Astrocyte of the cerebellum (primary cell): ENCODE data around the gene PARP8.

Experiments
- DNase-seq: peaks from one replicate; pipeline ENCODE4 v3.0.0-alpha.2; 2011; ENCODE audit warnings: low read depth
- H3K4me3 ChIP-seq: 2 replicates; pipeline ENCODE4 v1.5.1; 2011; ENCODE audit warnings: mild to moderate bottlenecking, low read depth, low read length, moderate library complexity
- in situ Hi-C: cut with HindIII; loops from 2 replicates; pipeline ENCODE4 v1.10.0; 2017; ENCODE audit warnings: low sequenced_read_pairs
- TF ChIP-seq, protein P1 (sequence below): IDR thresholded peaks from 2 replicates; pipeline ENCODE4 v1.5.1; 2012; ENCODE audit warnings: low read length, low read depth, moderate library complexity, mild to moderate bottlenecking; ENCODE audit errors: missing control alignments

PARP8 gene

DNA sequence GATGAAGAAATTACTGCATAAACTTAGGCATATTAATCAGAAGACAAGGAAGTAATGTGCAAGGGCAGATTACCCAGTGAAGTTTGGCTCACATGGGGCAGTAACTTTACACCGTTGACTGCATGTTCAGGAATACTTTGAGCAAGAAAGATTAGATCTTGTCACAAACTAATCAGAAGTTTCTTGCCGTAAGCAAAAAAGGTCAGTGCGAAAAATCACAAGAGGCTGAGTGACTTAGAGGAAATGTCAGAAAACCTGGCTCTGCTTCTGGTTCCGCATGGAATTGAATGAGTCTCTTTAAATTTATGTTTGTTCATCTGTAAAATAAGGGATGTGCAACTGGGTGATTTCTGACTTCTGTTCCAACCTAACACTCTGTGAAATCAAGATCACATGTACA lies 64.4 kb downstream of the PARP8 start:
- H3K4me3 ChIP-seq, result no peak overlapping the region
- no peak for DNase-seq
- in situ Hi-C loops, result no loop called here
- TF ChIP-seq, protein P1, sequence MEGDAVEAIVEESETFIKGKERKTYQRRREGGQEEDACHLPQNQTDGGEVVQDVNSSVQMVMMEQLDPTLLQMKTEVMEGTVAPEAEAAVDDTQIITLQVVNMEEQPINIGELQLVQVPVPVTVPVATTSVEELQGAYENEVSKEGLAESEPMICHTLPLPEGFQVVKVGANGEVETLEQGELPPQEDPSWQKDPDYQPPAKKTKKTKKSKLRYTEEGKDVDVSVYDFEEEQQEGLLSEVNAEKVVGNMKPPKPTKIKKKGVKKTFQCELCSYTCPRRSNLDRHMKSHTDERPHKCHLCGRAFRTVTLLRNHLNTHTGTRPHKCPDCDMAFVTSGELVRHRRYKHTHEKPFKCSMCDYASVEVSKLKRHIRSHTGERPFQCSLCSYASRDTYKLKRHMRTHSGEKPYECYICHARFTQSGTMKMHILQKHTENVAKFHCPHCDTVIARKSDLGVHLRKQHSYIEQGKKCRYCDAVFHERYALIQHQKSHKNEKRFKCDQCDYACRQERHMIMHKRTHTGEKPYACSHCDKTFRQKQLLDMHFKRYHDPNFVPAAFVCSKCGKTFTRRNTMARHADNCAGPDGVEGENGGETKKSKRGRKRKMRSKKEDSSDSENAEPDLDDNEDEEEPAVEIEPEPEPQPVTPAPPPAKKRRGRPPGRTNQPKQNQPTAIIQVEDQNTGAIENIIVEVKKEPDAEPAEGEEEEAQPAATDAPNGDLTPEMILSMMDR, result no peak

DNA sequence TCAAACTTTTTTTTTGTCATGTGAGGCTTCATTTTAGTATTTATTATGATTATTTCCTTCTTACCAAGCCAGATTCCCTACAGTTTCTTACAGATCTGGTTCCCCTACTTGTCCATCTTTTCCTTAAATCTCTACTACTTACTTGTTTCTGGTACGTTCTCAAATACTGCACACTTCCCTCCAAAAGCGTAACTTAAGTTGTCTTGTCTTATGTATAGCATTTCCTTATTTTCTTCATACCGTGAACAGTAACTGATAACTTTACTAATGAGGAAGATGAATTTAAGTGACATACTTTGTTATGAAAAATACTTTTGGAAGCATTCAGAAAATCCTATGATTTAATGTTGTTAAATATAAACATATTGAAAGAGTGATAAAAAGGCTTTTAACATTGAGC lies 67.3 kb downstream of the PARP8 start:
- DNase-seq, result no peak
- TF ChIP-seq, protein P1, result no peak
- in situ Hi-C loops, result no loop called here
- H3K4me3 ChIP-seq, result no peak overlapping the region

DNA sequence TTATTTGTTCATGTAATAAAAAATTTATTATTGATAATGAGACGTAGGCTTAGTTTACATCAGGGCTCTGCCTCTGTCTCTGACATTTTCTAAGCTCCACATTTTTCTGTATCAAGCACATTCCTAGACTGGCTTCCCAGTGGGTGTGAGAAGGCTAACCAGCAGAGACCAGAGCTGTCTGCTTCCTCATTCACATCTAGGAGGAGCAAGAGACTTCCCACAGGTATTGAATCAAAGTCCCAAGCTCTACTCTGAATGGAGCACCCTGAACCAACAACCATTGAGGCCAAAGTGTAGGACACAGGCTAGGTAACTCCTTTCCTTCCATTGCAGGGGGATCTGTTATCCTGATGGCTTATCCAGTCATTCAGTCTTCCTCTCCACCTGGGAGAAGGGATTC lies 72.4 kb downstream of the PARP8 start:
- no peak for DNase-seq
- in situ Hi-C loops, result no loop called here
- TF ChIP-seq, protein P1, result no peak
- H3K4me3 ChIP-seq, result no peak overlapping the region

DNA sequence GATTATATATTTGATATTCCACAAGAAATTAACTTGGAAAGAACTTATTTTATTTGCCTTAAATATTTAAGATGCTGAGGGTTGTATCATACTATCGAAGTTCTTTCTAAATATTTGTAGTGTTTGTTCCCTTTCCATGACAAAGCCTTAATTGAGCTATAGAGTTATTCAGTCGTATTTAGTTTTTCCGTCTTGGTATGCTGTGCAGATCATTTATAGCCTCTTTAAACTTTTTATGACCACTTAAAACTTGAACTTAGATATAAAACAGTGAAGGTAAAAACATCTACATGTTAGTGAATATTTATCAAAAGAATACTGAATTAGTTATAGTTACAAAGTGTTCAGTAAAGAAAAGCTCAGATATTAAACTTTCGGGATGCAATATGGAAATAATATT lies 74.4 kb downstream of the PARP8 start:
- TF ChIP-seq, protein P1, result no peak
- in situ Hi-C loops, result no loop called here
- no peak overlapping the region for H3K4me3 ChIP-seq
- no peak for DNase-seq

DNA sequence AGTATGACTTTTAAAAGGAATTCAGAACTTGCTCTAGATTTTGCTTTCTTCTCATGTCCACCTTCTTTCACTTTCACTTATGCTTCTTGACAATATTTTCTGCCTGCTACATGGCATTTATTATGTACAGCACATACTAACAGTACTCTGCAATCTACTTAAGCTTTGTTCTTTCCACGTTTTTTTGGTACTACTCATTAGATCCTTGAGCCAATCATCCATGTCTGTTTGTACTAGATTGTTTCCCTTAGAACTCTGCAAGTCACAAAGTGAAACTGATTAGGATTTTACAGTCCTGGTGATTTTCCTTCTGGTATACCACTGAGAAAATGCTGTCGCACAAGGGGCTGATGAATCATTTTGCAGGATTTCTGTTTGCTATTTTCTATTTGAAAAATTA lies 78.3 kb downstream of the PARP8 start:
- peak; percentile 1 for DNase-seq
- H3K4me3 ChIP-seq, result no peak overlapping the region
- in situ Hi-C loops, result no loop called here
- TF ChIP-seq, protein P1, result no peak

DNA sequence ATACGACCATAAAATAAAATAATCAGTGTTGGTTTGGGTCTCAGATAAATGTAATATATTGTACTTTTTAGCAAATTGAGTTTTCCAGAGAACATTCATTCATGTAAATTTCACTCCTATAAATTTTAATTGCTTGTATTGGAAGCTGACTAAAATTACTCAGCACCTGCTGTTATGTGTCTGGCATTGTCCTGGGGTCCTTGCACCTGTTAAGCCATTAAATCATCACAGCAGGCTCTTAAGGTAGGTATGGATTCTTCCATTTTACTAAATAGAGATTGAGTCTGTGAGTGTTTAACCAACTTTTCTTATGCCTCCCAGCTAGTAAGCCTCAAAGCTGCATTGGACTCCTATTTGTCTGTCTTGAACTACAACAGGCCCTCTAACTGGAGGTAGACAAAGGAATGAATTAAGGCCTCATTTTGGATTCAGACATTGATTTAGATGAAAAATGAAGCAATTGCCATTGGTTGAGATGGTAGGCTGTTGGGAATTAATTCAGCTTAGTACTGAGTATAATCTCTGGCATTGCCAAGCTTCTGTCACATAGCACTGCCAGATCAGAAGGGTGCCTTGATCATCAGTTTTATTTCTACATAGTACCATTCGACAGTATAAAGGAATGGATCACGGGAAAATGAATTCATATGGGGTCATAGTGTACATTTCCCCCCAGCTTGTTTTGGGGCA lies 78.9 kb downstream of the PARP8 start:
- H3K4me3 ChIP-seq, result no peak overlapping the region
- TF ChIP-seq, protein P1, result no peak
- in situ Hi-C loops, result no loop called here
- no peak for DNase-seq

DNA sequence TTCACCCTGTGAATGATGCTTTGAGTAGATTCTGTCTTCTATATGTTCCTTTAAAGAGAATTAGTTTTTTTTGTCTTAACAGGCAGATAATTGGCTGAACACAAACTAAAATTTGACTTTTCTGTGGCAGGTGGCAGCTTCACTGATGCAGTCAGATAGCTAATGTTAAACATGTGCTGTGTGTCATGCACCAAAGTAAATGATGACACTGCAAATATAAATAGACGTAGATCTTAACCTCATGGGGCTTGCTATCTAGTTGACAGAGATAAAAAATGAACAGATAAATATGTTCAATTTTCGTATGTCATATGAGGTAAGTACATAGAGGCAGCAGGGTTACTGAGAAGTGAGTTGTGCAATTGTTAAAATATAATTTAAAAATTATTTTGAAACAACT lies 82.7 kb downstream of the PARP8 start:
- no peak overlapping the region for H3K4me3 ChIP-seq
- DNase-seq, result no peak
- TF ChIP-seq, protein P1, result no peak
- in situ Hi-C loops, result no loop called here
